HepG2 (cell line): ENCODE data around the gene ALOX5. TPM values are rescaled to one million over a fixed set of nuclear protein-coding genes. Genes with fewer than 3 reads are reported as not detected.
"Not testable (repeated sequence)": the region's sequence is repeated elsewhere in the genome, so short reads cannot be mapped to it uniquely, and the experiment has no call there.

ENCODE experiments used
- ATAC-seq: fragments of 200-7000 bp; cut with Tn5 transposase; 3 replicates; pipeline ENCODE4 v1.9.1; 2020; ENCODE audit warnings: mild to moderate bottlenecking, moderate library complexity
- BruUV-seq: library from RNA; stranded (reverse); fragments of 400-500 nt; replicated peaks from 2 replicates; lab custom pipeline; 2021; lab: Mats Ljungman, UMichigan
- CTCF ChIA-PET: fragments of 300-600 bp; formaldehyde crosslinking; extraction: SDS; loops from one replicate; lab custom pipeline; 2021; ENCODE audit warnings: low total read pairs, inconsistent platforms, low intra/inter-chr PET ratio; lab: Yijun Ruan, JAX
- POLR2A ChIA-PET: fragments of 350-600 bp; sonication (Branson Sonifier 250); formaldehyde crosslinking; loops from one replicate; lab custom pipeline; 2020; ENCODE audit warnings: antibody characterized with exemption, inconsistent platforms; lab: Yijun Ruan, JAX
- DNase-seq: peaks from one replicate; pipeline ENCODE4 v3.0.0-alpha.2; 2015; ENCODE audit warnings: low spot score
- FAIRE-seq: peaks from 3 replicates; lab custom pipeline; 2011; peaks lifted over from hg19 to GRCh38; lab: Jason Lieb, UNC
- H2AFZ ChIP-seq: one replicate; pipeline ENCODE4 v1.6.1; 2011; ENCODE audit warnings: low read length, inconsistent platforms
- H3K27ac ChIP-seq: fragments of 300-600 bp; 3 replicates; pipeline ENCODE4 v1.8.0; 2011; ENCODE audit warnings: mixed run types, mild to moderate bottlenecking, mixed read lengths, low read length, inconsistent platforms; ENCODE audit not compliant: insufficient read depth; ENCODE audit errors: extremely low read length
- H3K27me3 ChIP-seq, 2 experiments: fragments of 200-600 bp in 1 of 2; 2 replicates in 1 of 2; 3 replicates in 1 of 2; pipeline versions ENCODE4 v1.6.0 to v1.8.0; 2011; ENCODE audit warnings: low read length in 2 of 2, mild to moderate bottlenecking in 2 of 2, moderate library complexity in 2 of 2, inconsistent platforms in 1 of 2; ENCODE audit not compliant: insufficient read depth in 2 of 2, control insufficient read depth in 1 of 2
- H3K36me3 ChIP-seq, 2 experiments: fragments of 200-600 bp in 1 of 2; replicated peaks in 1 of 2; 2 replicates in 1 of 2; 3 replicates in 1 of 2; pipeline versions ENCODE4 v1.5.1 to v1.8.0; 2011; ENCODE audit warnings: low read length in 2 of 2, inconsistent platforms in 1 of 2; ENCODE audit not compliant: insufficient read depth in 2 of 2, control insufficient read depth in 1 of 2
- H3K4me1 ChIP-seq: 2 replicates; pipeline ENCODE4 v1.5.1; 2012; ENCODE audit warnings: low read length, inconsistent platforms; ENCODE audit not compliant: insufficient read depth
- H3K4me2 ChIP-seq: 2 replicates; pipeline ENCODE4 v1.6.0; 2011; ENCODE audit warnings: low read depth, low read length, inconsistent platforms
- H3K4me3 ChIP-seq, 3 experiments: fragments of 200-600 bp in 1 of 3; sonication (generic), shearing (Covaris generic) in 1 of 3; replicated peaks in 1 of 3; 2 replicates each; pipeline ENCODE4 v1.5.1; 2011 to 2016; ENCODE audit warnings: low read length in 3 of 3, inconsistent platforms in 2 of 3, low read depth in 2 of 3, mild to moderate bottlenecking in 2 of 3, control low read depth in 1 of 3, mixed read lengths in 1 of 3; ENCODE audit not compliant: insufficient read depth in 1 of 3
- H3K79me2 ChIP-seq: one replicate; pipeline ENCODE4 v1.6.1; 2011; ENCODE audit warnings: low read length, inconsistent platforms; ENCODE audit not compliant: insufficient read depth
- H3K9ac ChIP-seq: 2 replicates; pipeline ENCODE4 v1.6.0; 2011; ENCODE audit warnings: mild to moderate bottlenecking, low read depth, low read length, inconsistent platforms; ENCODE audit not compliant: insufficient read depth
- H3K9me3 ChIP-seq: 2 replicates; pipeline ENCODE4 v1.5.1; 2012; ENCODE audit warnings: mild to moderate bottlenecking, low read length
- H4K20me1 ChIP-seq: 2 replicates; pipeline ENCODE4 v1.6.0; 2011; ENCODE audit warnings: inconsistent platforms, mild to moderate bottlenecking, low read length, moderate library complexity; ENCODE audit not compliant: insufficient read depth
- CHD2 ChIP-seq: IDR thresholded peaks from 2 replicates; pipeline ENCODE4 v1.6.1; 2011; ENCODE audit warnings: low read depth, low read length, improper control_type of control experiment
- HDAC1 ChIP-seq: sonication (generic); formaldehyde crosslinking; IDR thresholded peaks from 2 replicates; pipeline ENCODE4 v1.5.1; 2020; ENCODE audit warnings: mild to moderate bottlenecking, missing genetic modification reagents
- JUND ChIP-seq: sonication (generic); formaldehyde crosslinking; IDR thresholded peaks from 2 replicates; pipeline ENCODE4 v1.8.0; 2022; ENCODE audit warnings: mild to moderate bottlenecking, missing genetic modification reagents
- KLF16 ChIP-seq, 2 experiments: sonication (generic) in 1 of 2; formaldehyde crosslinking in 1 of 2; IDR thresholded peaks; 2 replicates each; pipeline versions ENCODE4 v1.6.1 to v1.8.0; 2016 to 2023; ENCODE audit warnings: missing genetic modification reagents in 2 of 2, missing compliant biosample characterization in 1 of 2
- ZFAT ChIP-seq: sonication (generic); formaldehyde crosslinking; conservative IDR thresholded peaks from 2 replicates; pipeline ENCODE4 v1.8.1; 2023; ENCODE audit warnings: missing genetic modification reagents, inconsistent platforms
- WGBS: methylation state at CpG from one replicate; pipeline ENCODE4 v1.1.6; 2017; ENCODE audit warnings: low lambda C conversion rate; 5-methylcytosine and 5-hydroxymethylcytosine counted together
- in situ Hi-C: cut with HindIII; loops from 2 replicates; pipeline ENCODE4 v1.10.0; 2017; ENCODE audit warnings: low pct_unique_long_range_greater_than_20kb; ENCODE audit not compliant: extremely low pct_ligation_motif_present
- intact Hi-C: fragments of 100-400 bp; cut with micrococcal nuclease; formaldehyde crosslinking; loops from one replicate; pipeline ENCODE4 v1.10.0; 2022; ENCODE audit not compliant: unreplicated experiment
- polyA plus RNA-seq, 8 experiments: library from polyadenylated mRNA; depleted of rRNA in 3 of 8; stranded (reverse) in 7 of 8; unstranded in 1 of 8; fragments of >200 nt; fragmentation: Illumina TruSeq in 4 of 8; extraction: Trizol in 4 of 8; gene quantifications; 2 replicates each; pipeline versions ENCODE4 v1.2.1 to v1.2.3, GENCODE V29; 2011 to 2016; ENCODE audit warnings: low read depth in 4 of 8, missing spikeins in 1 of 8, mixed read lengths in 1 of 8; ENCODE audit not compliant: insufficient read depth in 1 of 8
- total RNA-seq, 5 experiments: library from RNA; depleted of rRNA; stranded (reverse); fragments of >200 nt; fragmentation: Illumina TruSeq; extraction: Trizol; gene quantifications; 2 replicates each; pipeline ENCODE4 v1.2.3, GENCODE V29; 2016; ENCODE audit warnings: low read depth in 1 of 5

ALOX5 gene
- total and polyA plus RNA-seq, 2 of the 13 experiments (the other 11 are each of a cell fraction or from before 2014, with no cell fraction given), result 0.04 TPM; not detected in 1

DNA sequence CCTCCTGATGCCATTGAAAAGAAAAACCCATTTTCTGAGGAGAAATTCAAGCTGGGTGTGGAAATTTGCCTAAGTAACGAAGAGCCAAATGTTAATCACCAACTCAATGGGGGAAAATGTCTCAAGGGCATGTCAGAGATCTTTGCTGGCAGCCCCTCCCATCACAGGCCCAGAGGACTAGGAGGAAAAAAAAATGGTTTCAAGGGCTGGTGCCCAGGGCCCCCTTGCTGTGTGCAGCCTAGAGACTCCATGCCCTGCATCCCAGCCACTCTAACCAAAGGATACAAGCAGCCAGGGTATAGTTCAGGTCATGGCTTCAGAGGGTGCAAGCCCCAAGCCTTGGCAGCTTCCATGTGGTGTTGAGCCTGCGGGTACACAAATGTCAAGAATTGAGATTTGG, 106.3 kb downstream of the ALOX5 start:
- CTCF ChIA-PET, result no interaction called here
- Histone ChIP-seq H3K9me3 (no peaks in the 10 kb centered on the region), H3K36me3 (peaks cover 0 to 8% of the 10 kb centered on the region in 2 experiments; a peak in 2 of 5 replicates), H4K20me1 (no peaks in the 10 kb centered on the region), H3K4me1 (no peaks in the 10 kb centered on the region), H3K9ac (no peak overlapping the region), H3K79me2 (no peaks in the 10 kb centered on the region), H2AFZ (no peak overlapping the region), H3K4me3 (no peak overlapping the region), H3K27ac (no peak overlapping the region), H3K27me3 (no peaks in the 10 kb centered on the region), H3K4me2 (no peak overlapping the region)
- 100% methylated on average over 1 of the region's 2 CpGs for WGBS
- POLR2A ChIA-PET, result no interaction called here
- no peak for FAIRE-seq
- ATAC-seq, result no peak
- TF ChIP-seq CHD2 (no peak), KLF16 (CRISPR knock-in tag; IDR thresholded peaks at IDR 0.05) (no peak), HDAC1 (CRISPR knock-in tag) (no peak), ZFAT (CRISPR knock-in tag) (no peak), JUND (CRISPR knock-in tag) (no peak)
- intact Hi-C loops (no loop called here), in situ Hi-C loops (no loop called here)
- BruUV-seq, result no TSS peak
- DNase-seq, result no peak

DNA sequence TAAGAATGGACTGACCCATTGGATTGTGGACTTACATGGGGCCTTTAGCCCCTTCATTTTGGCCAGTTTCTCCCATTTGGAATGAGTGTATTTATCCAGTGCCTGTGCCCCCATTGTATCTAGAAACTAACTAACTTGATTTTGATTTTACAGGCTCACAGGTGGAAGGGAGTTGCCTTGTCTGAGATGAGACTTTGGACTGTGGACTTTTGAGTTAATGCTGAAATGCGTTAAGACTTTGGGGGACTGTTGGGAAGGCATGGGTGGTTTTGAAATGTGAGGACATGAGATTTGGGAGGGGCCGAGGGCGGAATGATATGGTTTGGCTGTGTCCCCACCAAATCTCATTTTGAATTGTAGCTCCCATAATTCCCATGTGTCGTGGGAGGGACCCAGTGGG, 107.1 kb downstream of the ALOX5 start:
- H4K20me1 ChIP-seq, H3K4me1 ChIP-seq, DNase-seq, H3K27me3 ChIP-seq, H3K9ac ChIP-seq, H3K4me2 ChIP-seq, ATAC-seq, H3K9me3 ChIP-seq, CTCF ChIA-PET, H3K79me2 ChIP-seq, intact Hi-C loops, in situ Hi-C loops, FAIRE-seq, H3K36me3 ChIP-seq, H2AFZ ChIP-seq, H3K27ac ChIP-seq, POLR2A ChIA-PET, BruUV-seq, H3K4me3 ChIP-seq: not testable (repeated sequence)
- WGBS, result 88% methylated on average over 4 of the region's 4 CpGs
